Pancreas (tissue), 10 donors: ENCODE data around the gene FTH1. TPM values are rescaled to one million over a fixed set of nuclear protein-coding genes. Genes with fewer than 3 reads are reported as not detected.

Experiments used
- ATAC-seq, 4 donors: fragments of 200-7000 bp; cut with Tn5 transposase; one replicate each; pipeline versions ENCODE4 v1.8.0 to v1.9.1; 2020; ENCODE audit warnings: mild to moderate bottlenecking in 4 of 4, moderate library complexity in 4 of 4
- DNase-seq, 6 donors: peaks; one replicate each; pipeline ENCODE4 v3.0.0-alpha.2; 2020
- FAIRE-seq: peaks from 2 replicates; lab custom pipeline; 2012; peaks lifted over from hg19 to GRCh38; lab: Jason Lieb, UNC
- H3K27ac ChIP-seq, 4 donors: fragments of 200-600 bp; sonication (generic); 1 replicate in 3 of 4; 2 replicates in 1 of 4; pipeline versions ENCODE4 v1.5.0 to v1.8.0; 2020
- H3K27me3 ChIP-seq, 4 donors: fragments of 200-600 bp; one replicate each; pipeline ENCODE4 v1.8.0; 2021
- H3K36me3 ChIP-seq, 3 donors: fragments of 200-600 bp; sonication (generic) in 1 of 3; one replicate each; pipeline versions ENCODE4 v1.5.0 to v1.8.0; 2020 to 2021
- H3K4me1 ChIP-seq, 3 donors: fragments of 200-600 bp; one replicate each; pipeline ENCODE4 v1.8.0; 2021
- H3K4me3 ChIP-seq, 4 donors: fragments of 200-600 bp; sonication (generic) in 2 of 4; one replicate each; pipeline versions ENCODE4 v1.5.0 to v1.8.0; 2020 to 2021
- H3K9me3 ChIP-seq, 4 donors: fragments of 200-600 bp; one replicate each; pipeline ENCODE4 v1.8.0; 2021
- CTCF ChIP-seq, 4 donors: fragments of 200-600 bp; sonication (generic) in 3 of 4; IDR thresholded peaks; one replicate each; pipeline versions ENCODE4 v1.5.0 to v1.8.0; 2021; ENCODE audit warnings: antibody characterized with exemption in 4 of 4
- WGBS, 2 donors: extraction: QIAGEN DNeasy Blood & Tissue Kit; methylation state at CpG; one replicate each; pipeline ENCODE4 v1.1.7; 2013; 5-methylcytosine and 5-hydroxymethylcytosine counted together
- intact Hi-C, 3 donors: fragments of 100-400 bp; cut with DNase I; formaldehyde crosslinking; loops; one replicate each; pipeline versions ENCODE4 v1.11.1 to v1.14.2; 2022
- polyA plus RNA-seq, 2 donors: library from polyadenylated mRNA; stranded (reverse); fragments of 200-250 nt; gene quantifications; one replicate each; pipeline ENCODE4 v1.2.3, GENCODE V29; 2013
- total RNA-seq, 6 donors: library from RNA; stranded (reverse); fragmentation: NEBNext Ultra II Directional in 4 of 6; extraction: Animal tissue kit (Norgen Biotek cat#: 25700) in 4 of 6; gene quantifications; one replicate each; pipeline versions ENCODE4 v1.2.1 to v1.2.4, GENCODE V29; 2021 to 2023
- donor health status: healthy with polysubstance abuse.
- donor health status: DM: no; HTN: no; CAD: no; lungs with moderate emphysema.
- donor health status: DM: no; HTN: no; CAD: no.
- donor health status: control.
- donor health status: control.
- donor health status: Bipolar disorder and iron deficiency.
- donor health status: DM: yes; HTN: yes; CAD: no.
- donor health status: DM: no; HTN: no; CAD: no.
- donor health status: DM: no; HTN: no; CAD: no.
- donor health status: DM: yes; HTN: yes; CAD: no.

Gene FTH1
- total and polyA plus RNA-seq, 8 donors, result 1,114 to 1,772 (median 1,396) TPM

DNA sequence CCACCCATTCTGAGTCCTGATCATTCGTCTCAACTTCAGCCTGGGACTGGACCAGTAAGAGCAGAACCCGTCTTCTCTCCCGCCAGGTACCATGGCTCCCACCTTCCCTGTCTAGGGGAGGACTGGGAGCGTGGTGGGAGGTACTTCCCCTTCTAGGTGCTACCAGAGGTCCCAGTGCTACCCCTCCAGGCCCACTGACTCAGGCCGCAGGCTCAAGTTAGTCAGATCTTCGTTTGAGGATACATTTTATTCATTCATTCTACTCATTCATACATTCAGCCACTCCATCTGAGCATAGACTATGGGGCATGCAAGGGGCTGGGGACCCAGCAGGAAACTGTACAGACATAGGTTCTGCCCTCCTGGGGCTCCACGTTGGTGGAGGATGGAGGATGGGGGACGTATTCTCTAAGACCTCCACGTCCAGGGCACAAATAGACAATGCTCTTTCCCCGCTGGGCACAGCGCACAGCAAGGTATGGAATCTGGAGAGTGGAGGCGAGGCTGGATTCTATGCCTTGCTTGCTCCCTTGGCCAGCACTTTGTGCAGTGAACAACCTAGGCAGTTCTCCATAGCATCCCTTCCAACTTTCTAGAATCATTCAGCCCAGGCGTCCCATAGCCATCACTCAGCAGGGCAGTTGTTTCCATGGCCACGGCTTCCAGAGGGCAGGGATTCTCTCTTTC is 49.0 kb downstream of the FTH1 start:
- DNase-seq (no peak), ATAC-seq (no peak)
- 71 to 79% methylated on average over 14 of the region's 14 CpGs for WGBS, 2 donors

GRCh38 chr11:61917334-61918109 is 49.9 kb downstream of the FTH1 start, which contains the start of gene RAB3IL1:
Gene RAB3IL1 (minus strand): TSS chr11:61917566. CDS start chr11:61917367, 199 bp downstream.
- 1 to 3% methylated on average over 31 to 74 of the region's 74 CpGs for WGBS, 2 donors
- ATAC-seq (peak; percentile 80 to 93 (median 84)), DNase-seq (peak in 5 of 6 donors; percentile 45 to 80 (median 52)), FAIRE-seq (no peak)
- Histone ChIP-seq H3K27me3 (no peaks in the 10 kb centered on the region), H3K36me3 (no peaks in the 10 kb centered on the region), H3K9me3 (no peaks in the 10 kb centered on the region), H3K4me1 (no peaks in the 10 kb centered on the region), H3K27ac (peak within 1 kb of the TSS in 2 of 4 donors; percentile 8 to 15), H3K4me3 (peak within 1 kb of the TSS; percentile 45 to 59 (median 50))
- intact Hi-C loops, result no loop called here
- no peak for TF ChIP-seq CTCF (IDR thresholded peaks at IDR 0.05)

More for the DNA sequence above, 49.0 kb downstream of the FTH1 start:
- H3K9me3 ChIP-seq, result no peaks in the 10 kb centered on the region
- TF ChIP-seq CTCF (IDR thresholded peaks at IDR 0.05), result no peak
- H3K4me1 ChIP-seq, result peaks cover 0 to 4% (median 0%) of the 10 kb centered on the region in 3 donors
- H3K27ac ChIP-seq, result peak overlapping the region in 1 of 4 donors; percentile 8
- FAIRE-seq, result no peak
- no peak overlapping the region for H3K4me3 ChIP-seq
- H3K36me3 ChIP-seq, result no peaks in the 10 kb centered on the region
- no peaks in the 10 kb centered on the region for H3K27me3 ChIP-seq
- intact Hi-C loops, result no loop called here

GRCh38 chr11:61916737-61917333 is 50.6 kb downstream of the FTH1 start:
- Histone ChIP-seq H3K4me3 (peak overlapping the region; percentile 45 to 59 (median 50)), H3K27ac (no peak overlapping the region), H3K4me1 (no peaks in the 10 kb centered on the region), H3K9me3 (no peaks in the 10 kb centered on the region), H3K27me3 (no peaks in the 10 kb centered on the region), H3K36me3 (no peaks in the 10 kb centered on the region)
- no peak for TF ChIP-seq CTCF (IDR thresholded peaks at IDR 0.05)
- intact Hi-C loops, result no loop called here
- DNase-seq (peak in 3 of 6 donors; percentile 21 to 60 (median 25)), ATAC-seq (peak in 1 of 4 donors; percentile 2), FAIRE-seq (no peak)
- 7 to 10% methylated on average over 22 to 32 of the region's 32 CpGs for WGBS, 2 donors

GRCh38 chr11:61914471-61915171 is 52.8 kb downstream of the FTH1 start:
- H3K36me3 ChIP-seq, result no peaks in the 10 kb centered on the region
- no peaks in the 10 kb centered on the region for H3K27me3 ChIP-seq
- no peak for TF ChIP-seq CTCF (IDR thresholded peaks at IDR 0.05)
- FAIRE-seq, result no peak
- no peaks in the 10 kb centered on the region for H3K9me3 ChIP-seq
- intact Hi-C loops, result no loop called here
- 89 to 91% methylated on average over 7 of the region's 7 CpGs for WGBS, 2 donors
- H3K4me3 ChIP-seq, result no peak overlapping the region
- no peak for ATAC-seq
- no peaks in the 10 kb centered on the region for H3K4me1 ChIP-seq
- no peak for DNase-seq
- no peak overlapping the region for H3K27ac ChIP-seq

Other genes starting within 250 kb of the FTH1 start
- 10 to 100 TPM; 19.1 to 43.9 (median 27.2) TPM for gene MYRF, start 215.0 kb downstream of the FTH1 start, total RNA-seq
- gene MYRF, start 215.0 kb downstream of the FTH1 start, polyA plus RNA-seq, result 10 to 100 TPM; 56.3 to 69.3 TPM
- 100 to 1,000 TPM in 2 of 6 donors, 10 to 100 TPM in 4; 69.8 to 108 (median 94.4) TPM for gene TMEM258, start 175.0 kb downstream of the FTH1 start, total RNA-seq
- gene TMEM258, start 175.0 kb downstream of the FTH1 start, polyA plus RNA-seq, result 100 to 1,000 TPM in 1 of 2 donors, 10 to 100 TPM in 1; 87.4 to 171 TPM
- gene FEN1, start 174.7 kb downstream of the FTH1 start, total RNA-seq, result 1 to 10 TPM; 2.3 to 7.3 (median 5.2) TPM
- 1 to 10 TPM; 2.5 to 4.8 TPM for gene FEN1, start 174.7 kb downstream of the FTH1 start, polyA plus RNA-seq
- gene FADS1, start 150.6 kb downstream of the FTH1 start, total RNA-seq, result 10 to 100 TPM in 1 of 6 donors, 1 to 10 TPM in 5; 2.3 to 15.1 (median 5.7) TPM
- gene FADS1, start 150.6 kb downstream of the FTH1 start, polyA plus RNA-seq, result 1 to 10 TPM; 4.2 to 5.5 TPM
- 10 to 100 TPM in 2 of 6 donors, 1 to 10 TPM in 4; 1.7 to 20.5 (median 5.5) TPM for gene FADS2, start 139.3 kb downstream of the FTH1 start, total RNA-seq
- gene FADS2, start 139.3 kb downstream of the FTH1 start, polyA plus RNA-seq, result 10 to 100 TPM in 1 of 2 donors, 1 to 10 TPM in 1; 8.4 to 21.3 TPM
- 10 to 100 TPM; 11.2 to 26.6 (median 16.7) TPM for gene FADS3, start 76.1 kb downstream of the FTH1 start, total RNA-seq
- 10 to 100 TPM; 35.2 to 42.7 TPM for gene FADS3, start 76.1 kb downstream of the FTH1 start, polyA plus RNA-seq
- gene RAB3IL1, start 50.1 kb downstream of the FTH1 start, total RNA-seq, result 1 to 10 TPM; 1.9 to 5.6 (median 2.6) TPM
- gene RAB3IL1, start 50.1 kb downstream of the FTH1 start, polyA plus RNA-seq, result 1 to 10 TPM; 3.4 to 4.2 TPM
- gene BEST1, start 17.3 kb downstream of the FTH1 start, total RNA-seq, result 1 to 10 TPM in 3 of 6 donors, under 1 TPM in 3; 0.43 to 2.4 (median 0.98) TPM
- gene BEST1, start 17.3 kb downstream of the FTH1 start, polyA plus RNA-seq, result 1 to 10 TPM; 1.2 to 1.7 TPM
- 10 to 100 TPM in 2 of 6 donors, 1 to 10 TPM in 4; 6.2 to 15.0 (median 8.0) TPM for gene INCENP, start 156.4 kb upstream of the FTH1 start, total RNA-seq
- gene INCENP, start 156.4 kb upstream of the FTH1 start, polyA plus RNA-seq, result 1 to 10 TPM; 3.7 to 4.8 TPM
- gene SCGB1D1, start 222.6 kb upstream of the FTH1 start, total RNA-seq, result not detected
- gene SCGB1D1, start 222.6 kb upstream of the FTH1 start, polyA plus RNA-seq, result not detected
- 1 to 10 TPM; 1.4 to 5.3 (median 2.4) TPM for gene SCGB2A1, start 241.0 kb upstream of the FTH1 start, total RNA-seq
- gene SCGB2A1, start 241.0 kb upstream of the FTH1 start, polyA plus RNA-seq, result 100 to 1,000 TPM in 1 of 2 donors, 10 to 100 TPM in 1; 13.8 to 101 TPM